GM18870 (cell line): ENCODE results near the gene DUSP1.
"Not testable (repeated sequence)": the region's sequence is repeated elsewhere in the genome, so short reads cannot be mapped to it uniquely, and the experiment has no call there.

Experiments
- ATAC-seq: cut with Tn5 transposase; IDR thresholded peaks from one replicate; pipeline ENCODE4 v1.9.1; 2021; ENCODE audit warnings: moderate library complexity; ENCODE audit not compliant: unreplicated experiment

DUSP1 gene

GRCh38 chr5:172770675-172771438, at the start of gene DUSP1:
TSS of gene DUSP1 (minus strand) at chr5:172771195. CDS start at chr5:172770952, 243 bp downstream.
- peak; percentile 37 for ATAC-seq

- no peak for ATAC-seq
Measured at GRCh38 chr5:172820046-172820767, 49.2 kb upstream of the DUSP1 start.

- no peak for ATAC-seq
Measured at GRCh38 chr5:172819569-172819968, 48.6 kb upstream of the DUSP1 start.

DNA sequence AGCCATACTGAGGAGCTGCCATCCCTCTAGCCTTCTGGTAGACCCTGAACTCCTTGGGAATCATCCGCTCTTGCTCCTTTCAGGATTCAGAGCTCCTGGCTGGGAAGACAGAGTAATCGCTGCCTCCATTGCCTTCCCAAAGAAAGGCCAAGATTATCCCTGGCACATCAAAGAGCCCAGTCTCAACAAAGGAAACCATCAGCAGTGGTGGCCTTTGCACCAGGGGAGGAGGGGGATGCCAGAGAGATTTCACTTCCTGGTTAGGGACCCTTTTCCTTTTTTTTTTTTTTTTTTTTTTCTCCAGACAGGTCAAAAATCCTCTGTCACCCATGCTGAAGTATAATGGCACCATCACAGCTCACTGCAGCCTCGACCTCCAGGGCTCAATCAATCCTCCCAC, 47.1 kb upstream of the DUSP1 start:
- ATAC-seq, result no peak

GRCh38 chr5:172817664-172818063, 46.7 kb upstream of the DUSP1 start:
- no peak for ATAC-seq

DNA sequence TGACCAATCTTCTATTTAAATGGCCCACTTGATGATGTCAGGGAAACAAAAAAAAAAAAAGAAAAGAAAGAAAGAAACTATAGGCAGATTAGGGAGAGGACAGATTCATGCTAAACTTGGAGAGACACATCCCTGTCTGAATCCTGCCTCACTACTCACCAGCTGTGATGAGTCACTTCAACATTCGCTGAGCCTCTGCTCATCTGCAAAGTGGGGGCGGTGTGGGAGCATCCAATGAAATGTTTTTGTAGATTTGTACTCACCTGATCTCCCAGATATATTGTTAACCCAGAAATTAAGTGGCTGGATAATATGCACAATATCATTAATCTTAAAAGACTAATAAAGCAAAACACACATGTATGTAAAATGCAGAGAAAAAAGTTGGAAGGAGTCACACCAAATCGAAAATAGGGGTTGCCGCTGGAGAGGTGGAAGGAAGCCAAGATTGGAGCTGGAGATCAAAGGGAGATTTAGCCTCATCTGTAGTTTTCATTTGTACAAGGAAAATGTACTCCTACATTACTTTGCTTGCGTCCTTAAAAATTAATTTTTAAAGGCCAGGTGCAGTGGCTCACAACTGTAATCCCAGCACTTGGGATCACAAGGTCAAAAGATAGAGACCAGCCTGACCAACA, 46.0 kb upstream of the DUSP1 start:
- ATAC-seq, result no peak

DNA sequence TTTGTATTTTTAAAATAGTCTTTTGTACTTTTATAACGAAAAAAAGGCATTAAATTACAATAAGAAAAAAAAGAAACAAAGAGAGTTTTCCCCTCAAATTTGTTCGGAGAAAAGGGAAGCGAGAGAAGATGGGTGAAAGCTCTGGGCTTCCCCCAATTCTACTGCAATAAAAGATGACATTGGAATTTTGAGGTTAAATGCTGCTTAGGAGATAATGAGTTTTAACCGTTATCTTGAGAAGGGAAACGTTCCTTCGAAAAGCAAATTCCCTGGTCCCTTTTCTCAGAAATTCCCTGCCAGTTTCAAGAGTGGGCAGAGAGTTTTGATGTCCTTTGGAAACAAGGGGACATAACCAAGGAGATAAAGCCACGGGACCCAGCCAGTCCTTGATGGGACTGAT, 44.6 kb upstream of the DUSP1 start:
- ATAC-seq, result no peak

- ATAC-seq, result not testable (repeated sequence)
Measured at GRCh38 chr5:172810996-172811395, 40.0 kb upstream of the DUSP1 start.

- ATAC-seq, result no peak
Measured at GRCh38 chr5:172809774-172810173, 38.8 kb upstream of the DUSP1 start.

- no peak for ATAC-seq
Measured at GRCh38 chr5:172807766-172808311, 36.8 kb upstream of the DUSP1 start.

DNA sequence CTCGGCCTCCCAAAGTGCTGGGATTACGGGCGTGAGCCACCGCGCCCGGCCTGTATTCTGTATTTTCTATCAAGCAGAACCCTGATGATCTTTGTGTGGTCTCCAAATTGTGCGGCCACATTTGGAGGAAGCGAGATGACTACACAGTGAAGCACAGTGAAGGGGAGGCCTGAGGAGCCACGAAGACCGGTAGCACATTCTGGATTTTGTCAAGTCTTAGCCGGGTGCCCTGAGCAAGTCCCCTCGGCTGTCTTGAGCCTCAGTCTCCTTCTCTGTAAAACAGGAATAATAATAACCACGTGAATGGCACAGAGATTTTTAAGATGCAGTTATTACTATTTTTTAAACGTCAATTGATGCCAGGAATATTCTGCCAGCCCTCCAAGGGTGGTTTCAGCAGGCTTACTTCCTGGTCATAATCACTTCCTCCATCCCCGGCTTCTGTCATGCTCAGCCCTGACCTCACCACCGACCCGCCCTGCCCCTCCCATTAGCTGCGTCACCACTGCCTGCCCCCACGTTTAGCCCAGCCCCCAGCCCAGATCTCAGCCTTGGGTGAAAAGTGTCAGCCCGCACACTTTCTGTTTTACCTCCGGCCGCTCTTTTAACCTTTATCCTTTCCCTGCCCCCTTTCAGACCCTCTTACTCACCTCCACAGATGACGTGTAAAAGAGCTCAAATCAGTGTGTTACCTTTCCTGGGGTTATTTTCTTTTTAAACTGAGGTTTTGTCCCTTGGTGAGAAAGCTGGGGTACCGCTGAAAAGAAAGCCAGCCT, 36.1 kb upstream of the DUSP1 start:
- peak; percentile 83 for ATAC-seq

GRCh38 chr5:172805736-172806255, 34.8 kb upstream of the DUSP1 start:
- no peak for ATAC-seq

GRCh38 chr5:172805018-172805683, 34.2 kb upstream of the DUSP1 start:
- ATAC-seq, result no peak

GRCh38 chr5:172802567-172803176, 31.7 kb upstream of the DUSP1 start:
- no peak for ATAC-seq

DNA sequence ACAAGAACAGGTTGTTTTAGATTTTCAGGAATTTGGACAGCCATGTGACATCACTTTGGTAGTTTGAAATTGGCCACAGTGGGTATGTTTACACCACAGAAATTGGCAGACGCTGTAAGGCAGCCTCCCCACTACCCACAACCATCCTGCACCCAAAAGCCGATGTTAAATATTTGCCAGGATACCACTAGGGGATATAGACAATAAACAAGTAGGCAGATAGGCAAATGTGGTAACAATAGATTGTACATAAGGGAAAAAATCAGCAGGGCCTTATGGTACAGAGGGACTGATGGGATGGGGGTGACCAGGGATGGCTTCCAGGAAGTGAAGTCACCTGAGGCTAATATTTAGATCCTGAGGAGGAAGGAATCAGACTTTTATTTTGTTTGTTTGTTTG, 31.1 kb upstream of the DUSP1 start:
- no peak for ATAC-seq

GRCh38 chr5:172801179-172801671, 30.2 kb upstream of the DUSP1 start:
- no peak for ATAC-seq

- ATAC-seq, result no peak
Measured at GRCh38 chr5:172800088-172800551, 29.1 kb upstream of the DUSP1 start.

- no peak for ATAC-seq
Measured at GRCh38 chr5:172799416-172799815, 28.4 kb upstream of the DUSP1 start.
